ENCODE measurements around the gene CACNA1C. TPM values are rescaled to one million over a fixed set of nuclear protein-coding genes. Genes with fewer than 3 reads are reported as not detected.

CACNA1C gene
- total RNA-seq, 1 experiment from 2014 or later = 1.1 TPM

DNA sequence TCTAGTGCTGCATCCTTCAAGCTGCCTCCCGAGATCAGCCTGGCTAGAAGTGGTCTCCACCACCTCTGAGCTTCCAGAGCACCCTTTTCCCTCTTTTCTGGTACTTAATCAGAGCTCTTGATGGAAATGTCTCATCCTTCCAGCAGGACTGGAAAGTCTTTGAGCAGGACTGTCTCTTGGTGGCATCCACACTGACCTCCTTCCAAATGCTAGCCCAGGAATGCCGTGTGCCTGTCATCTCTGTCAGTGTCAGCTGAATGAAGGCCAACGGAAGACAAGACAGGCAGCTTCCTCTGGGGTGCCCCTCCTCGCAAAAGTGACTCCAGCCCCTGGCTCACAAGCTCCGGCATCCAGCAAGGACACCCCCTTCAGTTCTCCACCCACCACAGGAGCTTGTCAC lies 570.7 kb downstream of the CACNA1C start:
- H2AK5ac ChIP-seq (ENCODE audit: insufficient read length, low read length) = no peak overlapping the region
- H3K27ac Mint-ChIP-seq = no peak overlapping the region; a peak in 1 of 7 replicates
- no peaks in the 10 kb centered on the region for H3K79me2 ChIP-seq (ENCODE audit: insufficient read depth, low read length)
- H3K4me2 ChIP-seq (ENCODE audit: insufficient read depth, insufficient read length, low read length) = no peak overlapping the region
- peaks cover 7% of the 10 kb centered on the region for H3K4me1 ChIP-seq (ENCODE audit: insufficient read depth, low read length)
- H3K27me3 ChIP-seq (ENCODE audit: insufficient read depth, low read length) = no peaks in the 10 kb centered on the region
- H2AFZ ChIP-seq (ENCODE audit: low read length) = no peak overlapping the region
- H3K23me2 ChIP-seq (ENCODE audit: insufficient read length, low read depth, low read length, poor library complexity, severe bottlenecking) = no peaks in the 10 kb centered on the region
- no peak overlapping the region; the same call in 1 of the 2 replicates for H3K14ac ChIP-seq (ENCODE audit: insufficient read depth, low read length)
- no peak overlapping the region for H3K4me3 Mint-ChIP-seq
- H3K36me3 Mint-ChIP-seq (ENCODE audit: insufficient read depth in 1 of 3, low read depth in 3 of 3) = no peaks in the 10 kb centered on the region
- DNase-seq = no peak
- no peak overlapping the region for H2BK120ac ChIP-seq (ENCODE audit: low read depth, low read length, poor library complexity, severe bottlenecking)
- H3K4me1 Mint-ChIP-seq = peaks cover 27 to 30% of the 10 kb centered on the region in 2 experiments
- no peak overlapping the region for H2BK12ac ChIP-seq (ENCODE audit: insufficient read length, low read depth, low read length)
- TF ChIP-seq, protein P1, sequence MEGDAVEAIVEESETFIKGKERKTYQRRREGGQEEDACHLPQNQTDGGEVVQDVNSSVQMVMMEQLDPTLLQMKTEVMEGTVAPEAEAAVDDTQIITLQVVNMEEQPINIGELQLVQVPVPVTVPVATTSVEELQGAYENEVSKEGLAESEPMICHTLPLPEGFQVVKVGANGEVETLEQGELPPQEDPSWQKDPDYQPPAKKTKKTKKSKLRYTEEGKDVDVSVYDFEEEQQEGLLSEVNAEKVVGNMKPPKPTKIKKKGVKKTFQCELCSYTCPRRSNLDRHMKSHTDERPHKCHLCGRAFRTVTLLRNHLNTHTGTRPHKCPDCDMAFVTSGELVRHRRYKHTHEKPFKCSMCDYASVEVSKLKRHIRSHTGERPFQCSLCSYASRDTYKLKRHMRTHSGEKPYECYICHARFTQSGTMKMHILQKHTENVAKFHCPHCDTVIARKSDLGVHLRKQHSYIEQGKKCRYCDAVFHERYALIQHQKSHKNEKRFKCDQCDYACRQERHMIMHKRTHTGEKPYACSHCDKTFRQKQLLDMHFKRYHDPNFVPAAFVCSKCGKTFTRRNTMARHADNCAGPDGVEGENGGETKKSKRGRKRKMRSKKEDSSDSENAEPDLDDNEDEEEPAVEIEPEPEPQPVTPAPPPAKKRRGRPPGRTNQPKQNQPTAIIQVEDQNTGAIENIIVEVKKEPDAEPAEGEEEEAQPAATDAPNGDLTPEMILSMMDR (conservative IDR thresholded peaks at IDR 0.05) = no peak
- no peak overlapping the region for H3K4ac ChIP-seq (ENCODE audit: low read depth, low read length)
- H4K5ac ChIP-seq (ENCODE audit: insufficient read length, low read depth, low read length) = no peak overlapping the region
- H3K56ac ChIP-seq (ENCODE audit: insufficient read length, low read depth, low read length) = no peak overlapping the region
- H3K9me3 Mint-ChIP-seq = no peaks in the 10 kb centered on the region; a peak in 1 of 5 replicates
- H3T11ph ChIP-seq (ENCODE audit: low read length) = no peak overlapping the region
- H3K27ac ChIP-seq (ENCODE audit: insufficient read length, low read depth, low read length) = no peak overlapping the region
- no CpG with 5 or more reads among the region's 5 CpGs for WGBS (ENCODE audit: extremely low coverage, insufficient read length, low lambda C conversion rate)
- H2BK15ac ChIP-seq (ENCODE audit: low read depth, low read length) = no peak overlapping the region
- no peak overlapping the region for H2BK20ac ChIP-seq (ENCODE audit: low read depth, low read length, poor library complexity, severe bottlenecking)
- H3K23ac ChIP-seq (ENCODE audit: insufficient read length, low read depth, low read length) = no peak overlapping the region
- no peak overlapping the region for H4K8ac ChIP-seq (replicated peaks; ENCODE audit: insufficient read length, low read depth, low read length)
- H4K20me1 ChIP-seq (ENCODE audit: control insufficient read depth, insufficient read depth, insufficient read length) = no peaks in the 10 kb centered on the region
- no peaks in the 10 kb centered on the region for H3K79me1 ChIP-seq (ENCODE audit: insufficient read depth, low read depth, low read length, poor library complexity, severe bottlenecking)
- H2BK5ac ChIP-seq (ENCODE audit: insufficient read length, low read length) = no peak overlapping the region
- no peaks in the 10 kb centered on the region for H3K9me3 ChIP-seq (ENCODE audit: control insufficient read depth, low read depth, low read length)
- H3K9ac ChIP-seq (ENCODE audit: extremely low read depth, insufficient read length, low read length) = no peak overlapping the region
- H4K91ac ChIP-seq (ENCODE audit: insufficient read length, low read depth, low read length) = no peak overlapping the region
- H3K18ac ChIP-seq (ENCODE audit: insufficient read length, low read depth, low read length) = no peak overlapping the region
- H3K27me3 Mint-ChIP-seq (ENCODE audit: low read depth) = peaks cover 21% of the 10 kb centered on the region

Measured in H9 (cell line).